OCI-LY3 (cell line): ENCODE data around the gene CACNA1C.

ENCODE experiments used
- H2AFZ ChIP-seq: fragments of 200-600, 300-600 bp; shearing (Covaris generic); 2 replicates; pipeline ENCODE4 v1.6.0; 2014; ENCODE audit warnings: antibody characterized with exemption, low read depth, low read length
- H3K27ac ChIP-seq: fragments of 200-600, 300-600 bp; sonication (generic); 2 replicates; pipeline ENCODE4 v1.5.1; 2014; ENCODE audit warnings: mild to moderate bottlenecking, low read length, moderate library complexity, mixed read lengths
- H3K27me3 ChIP-seq: fragments of 200-600, 300-600 bp; sonication (generic); 2 replicates; pipeline ENCODE4 v1.6.1; 2014; ENCODE audit warnings: low read depth, low read length, mixed read lengths
- H3K36me3 ChIP-seq: fragments of 200-600, 300-600 bp; sonication (generic); replicated peaks from 2 replicates; pipeline ENCODE3; 2014; ENCODE audit warnings: low read depth, low read length, mixed read lengths
- H3K4me1 ChIP-seq: fragments of 300-600, 200-600 bp; sonication (generic); 2 replicates; pipeline ENCODE4 v1.6.1; 2014; ENCODE audit warnings: low read length, mixed read lengths
- H3K4me2 ChIP-seq: fragments of 200-600, 300-600 bp; sonication (generic); 2 replicates; pipeline ENCODE4 v1.6.1; 2014; ENCODE audit warnings: low read length, mixed read lengths
- H3K4me3 ChIP-seq: fragments of 300-600, 200-600 bp; sonication (generic); 2 replicates; pipeline ENCODE4 v1.5.1; 2014; ENCODE audit warnings: antibody characterized with exemption, mild to moderate bottlenecking, low read length, moderate library complexity
- H3K79me2 ChIP-seq: fragments of 300-600, 200-600 bp; shearing (Covaris generic); 2 replicates; pipeline ENCODE4 v1.6.1; 2014; ENCODE audit warnings: mild to moderate bottlenecking, low read length, mixed read lengths
- H3K9ac ChIP-seq: fragments of 300-600, 200-600 bp; shearing (Covaris generic); 2 replicates; pipeline ENCODE4 v1.6.0; 2014; ENCODE audit warnings: mild to moderate bottlenecking, low read length, moderate library complexity
- H3K9me3 ChIP-seq: fragments of 200-600, 300-600 bp; shearing (Covaris generic); 2 replicates; pipeline ENCODE4 v1.6.1; 2014; ENCODE audit warnings: low read length, mixed read lengths; ENCODE audit not compliant: insufficient read depth
- H4K20me1 ChIP-seq: fragments of 200-600, 300-600 bp; sonication (generic); 2 replicates; pipeline ENCODE4 v1.6.1; 2016; ENCODE audit warnings: low read length, mixed read lengths; ENCODE audit not compliant: insufficient read depth
- EZH2phosphoT487 ChIP-seq: fragments of 200-600 bp; shearing (Covaris generic); IDR thresholded peaks from 2 replicates; pipeline ENCODE4 v1.6.1; 2018; ENCODE audit warnings: antibody characterized with exemption, mixed run types, low read depth
- TF ChIP-seq, protein P1 (sequence below): fragments of 200-600, 300-600 bp; sonication (generic); IDR thresholded peaks from 2 replicates; pipeline ENCODE4 v1.5.1; 2014; ENCODE audit warnings: antibody characterized with exemption, low read length, low read depth

CACNA1C gene

DNA sequence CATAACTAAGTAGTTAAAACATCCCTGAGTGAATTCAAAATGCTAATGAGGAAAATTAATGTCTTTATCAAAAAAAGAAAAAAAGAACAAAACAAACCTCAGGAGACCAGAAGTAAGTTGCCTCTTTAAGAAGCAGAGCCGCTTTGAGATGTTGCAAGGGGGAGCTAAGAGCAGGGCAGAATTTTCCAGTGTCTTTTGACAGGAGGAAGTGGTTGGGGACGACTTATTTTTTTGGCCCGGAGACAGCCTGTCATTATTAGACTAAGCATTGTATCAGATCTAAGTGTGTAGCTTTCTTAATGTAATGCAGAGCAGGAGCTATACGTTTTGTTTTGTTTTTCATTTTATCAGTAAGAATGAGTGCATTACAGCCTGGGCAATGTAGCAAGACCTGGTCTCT is 206.6 kb downstream of the CACNA1C start:
- TF ChIP-seq, protein P1, sequence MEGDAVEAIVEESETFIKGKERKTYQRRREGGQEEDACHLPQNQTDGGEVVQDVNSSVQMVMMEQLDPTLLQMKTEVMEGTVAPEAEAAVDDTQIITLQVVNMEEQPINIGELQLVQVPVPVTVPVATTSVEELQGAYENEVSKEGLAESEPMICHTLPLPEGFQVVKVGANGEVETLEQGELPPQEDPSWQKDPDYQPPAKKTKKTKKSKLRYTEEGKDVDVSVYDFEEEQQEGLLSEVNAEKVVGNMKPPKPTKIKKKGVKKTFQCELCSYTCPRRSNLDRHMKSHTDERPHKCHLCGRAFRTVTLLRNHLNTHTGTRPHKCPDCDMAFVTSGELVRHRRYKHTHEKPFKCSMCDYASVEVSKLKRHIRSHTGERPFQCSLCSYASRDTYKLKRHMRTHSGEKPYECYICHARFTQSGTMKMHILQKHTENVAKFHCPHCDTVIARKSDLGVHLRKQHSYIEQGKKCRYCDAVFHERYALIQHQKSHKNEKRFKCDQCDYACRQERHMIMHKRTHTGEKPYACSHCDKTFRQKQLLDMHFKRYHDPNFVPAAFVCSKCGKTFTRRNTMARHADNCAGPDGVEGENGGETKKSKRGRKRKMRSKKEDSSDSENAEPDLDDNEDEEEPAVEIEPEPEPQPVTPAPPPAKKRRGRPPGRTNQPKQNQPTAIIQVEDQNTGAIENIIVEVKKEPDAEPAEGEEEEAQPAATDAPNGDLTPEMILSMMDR, result no peak
- no peak overlapping the region for H3K9ac ChIP-seq
- H2AFZ ChIP-seq, result no peak overlapping the region
- H3K27ac ChIP-seq, result no peak overlapping the region
- H4K20me1 ChIP-seq, result no peaks in the 10 kb centered on the region
- H3K4me3 ChIP-seq, result no peak overlapping the region
- peaks cover 5% of the 10 kb centered on the region; the same call in 1 of the 2 replicates for H3K9me3 ChIP-seq
- no peak overlapping the region for H3K4me2 ChIP-seq
- peaks cover 13% of the 10 kb centered on the region for H3K27me3 ChIP-seq
- H3K36me3 ChIP-seq, result no peaks in the 10 kb centered on the region
- no peaks in the 10 kb centered on the region for H3K79me2 ChIP-seq
- H3K4me1 ChIP-seq, result no peaks in the 10 kb centered on the region

- Histone ChIP-seq H3K4me1 (no peaks in the 10 kb centered on the region), H4K20me1 (no peaks in the 10 kb centered on the region), H3K9ac (no peak overlapping the region), H2AFZ (no peak overlapping the region), H3K4me2 (no peak overlapping the region), H3K27me3 (peaks cover 14% of the 10 kb centered on the region), H3K4me3 (no peak overlapping the region), H3K79me2 (no peaks in the 10 kb centered on the region), H3K27ac (no peak overlapping the region), H3K9me3 (peaks cover 5% of the 10 kb centered on the region; the same call in 1 of the 2 replicates), H3K36me3 (no peaks in the 10 kb centered on the region)
- TF ChIP-seq, protein P1, result no peak
- no peak for TF ChIP-seq EZH2phosphoT487
These were observed 207.7 kb downstream of the CACNA1C start for GRCh38 chr12:2260441-2260840.

- H3K4me3 ChIP-seq, result no peak overlapping the region
- H3K27ac ChIP-seq, result no peak overlapping the region
- no peaks in the 10 kb centered on the region for H3K4me1 ChIP-seq
- H3K36me3 ChIP-seq, result no peaks in the 10 kb centered on the region
- TF ChIP-seq, protein P1, result no peak
- TF ChIP-seq EZH2phosphoT487, result no peak
- H3K9me3 ChIP-seq, result no peaks in the 10 kb centered on the region
- H3K79me2 ChIP-seq, result no peaks in the 10 kb centered on the region
- H3K4me2 ChIP-seq, result no peak overlapping the region
- H2AFZ ChIP-seq, result no peak overlapping the region
- H3K9ac ChIP-seq, result no peak overlapping the region
- H3K27me3 ChIP-seq, result peaks cover 20% of the 10 kb centered on the region
- H4K20me1 ChIP-seq, result no peaks in the 10 kb centered on the region
These were observed 208.9 kb downstream of the CACNA1C start for GRCh38 chr12:2261708-2262107.

GRCh38 chr12:2262449-2262848 is 209.7 kb downstream of the CACNA1C start:
- no peak for TF ChIP-seq EZH2phosphoT487
- TF ChIP-seq, protein P1, result no peak

More at GRCh38 chr12:2262449-2262848, 209.7 kb downstream of the CACNA1C start:
- Histone ChIP-seq H3K36me3 (no peaks in the 10 kb centered on the region), H3K4me2 (no peak overlapping the region), H3K27me3 (peaks cover 28% of the 10 kb centered on the region), H4K20me1 (no peaks in the 10 kb centered on the region), H3K79me2 (no peaks in the 10 kb centered on the region), H3K9me3 (no peaks in the 10 kb centered on the region), H3K9ac (no peak overlapping the region), H3K4me1 (no peaks in the 10 kb centered on the region), H2AFZ (no peak overlapping the region), H3K27ac (no peak overlapping the region), H3K4me3 (no peak overlapping the region)
